Measurements from ENCODE around the gene KCNS3.

DNA sequence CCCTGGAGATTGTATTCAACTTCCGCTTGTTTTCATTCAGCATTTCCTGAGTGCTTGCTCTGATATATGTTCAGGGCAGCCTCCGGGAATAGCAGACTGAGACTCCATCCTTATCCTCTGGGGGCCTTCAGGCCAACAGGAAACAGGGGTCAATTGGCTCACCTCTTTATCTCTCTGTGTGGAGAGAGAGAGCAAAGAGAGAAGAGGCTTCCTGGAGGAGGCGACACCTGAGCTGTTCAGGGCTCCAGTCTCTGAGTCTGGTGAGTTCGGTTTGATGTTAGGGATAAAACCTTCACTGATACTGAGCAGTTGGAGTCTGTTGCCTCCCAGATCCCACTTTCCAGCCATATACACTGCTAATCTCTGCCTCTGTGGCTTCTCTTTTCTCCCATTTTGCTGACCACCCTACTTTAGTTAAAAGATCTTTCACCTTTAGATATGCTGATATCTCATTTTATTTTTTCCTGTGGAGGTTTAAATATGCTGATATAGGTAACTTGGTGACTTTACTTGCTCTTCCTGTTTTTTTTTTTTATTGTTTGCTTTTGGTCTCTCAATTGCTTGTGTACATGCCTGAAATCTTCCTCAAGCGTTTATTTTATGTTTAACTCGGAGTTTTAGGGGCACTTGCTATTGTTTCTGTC lies 56.9 kb downstream of the KCNS3 start:
- TF ChIP-seq PATZ1 (CRISPR knock-in tag; IDR thresholded peaks at IDR 0.05; ENCODE audit: borderline replicate concordance) = no peak
- TF ChIP-seq ZC3H10 (CRISPR knock-in tag; IDR thresholded peaks at IDR 0.05) = no peak
- no peak for TF ChIP-seq ZFP3 (CRISPR knock-in tag; IDR thresholded peaks at IDR 0.05)
- TF ChIP-seq ESRRG (CRISPR knock-in tag; IDR thresholded peaks at IDR 0.05) = no peak
- no peak for TF ChIP-seq CSRNP3 (CRISPR knock-in tag; IDR thresholded peaks at IDR 0.05)
- no peak for TF ChIP-seq TCF4 (CRISPR knock-in tag; IDR thresholded peaks at IDR 0.05; ENCODE audit: borderline replicate concordance)
- TF ChIP-seq PPARA (CRISPR knock-in tag; IDR thresholded peaks at IDR 0.05; ENCODE audit: borderline replicate concordance) = no peak

Data from SK-N-SH treated with all-trans-retinoic acid at 6 μM for 48 hours (cell line).